Neural cell (in vitro differentiated cells): ENCODE data around the gene MAST2. TPM values are rescaled to one million over a fixed set of nuclear protein-coding genes. Genes with fewer than 3 reads are reported as not detected.

ENCODE experiments used
- H2AFZ ChIP-seq: fragments of 200-600, 300-800 bp; sonication (generic), shearing (Covaris generic); 2 replicates; pipeline ENCODE4 v1.6.0; 2014; ENCODE audit warnings: low read depth, mild to moderate bottlenecking, antibody characterized with exemption, low read length, moderate library complexity
- H3F3A ChIP-seq: fragments of 200-600 bp; shearing (Covaris generic); 2 replicates; pipeline ENCODE4 v1.6.1; 2016; ENCODE audit warnings: mild to moderate bottlenecking, moderate library complexity, mixed read lengths, antibody characterized with exemption, low read length; ENCODE audit not compliant: insufficient read depth, poor library complexity, severe bottlenecking
- H3K27ac ChIP-seq: fragments of 200-600, 300-800 bp; sonication (generic), shearing (Covaris generic); 2 replicates; pipeline ENCODE4 v1.5.1; 2014; ENCODE audit warnings: mild to moderate bottlenecking, low read length, moderate library complexity
- H3K27me3 ChIP-seq: fragments of 300-800, 200-600 bp; sonication (generic), shearing (Covaris generic); 2 replicates; pipeline ENCODE4 v1.6.0; 2014; ENCODE audit warnings: mild to moderate bottlenecking, low read depth, low read length, moderate library complexity; ENCODE audit not compliant: insufficient read depth
- H3K36me3 ChIP-seq: fragments of 300-800, 200-600 bp; sonication (generic), shearing (Covaris generic); 2 replicates; pipeline ENCODE4 v1.5.1; 2014; ENCODE audit warnings: mild to moderate bottlenecking, antibody characterized with exemption, low read length, moderate library complexity; ENCODE audit not compliant: insufficient read depth
- H3K4me2 ChIP-seq: fragments of 300-800, 200-600 bp; sonication (generic), shearing (Covaris generic); 2 replicates; pipeline ENCODE4 v1.6.0; 2014; ENCODE audit warnings: mild to moderate bottlenecking, low read length
- H3K4me3 ChIP-seq: fragments of 300-800, 200-600 bp; sonication (generic), shearing (Covaris generic); 2 replicates; pipeline ENCODE4 v1.5.1; 2014; ENCODE audit warnings: mild to moderate bottlenecking, low read length, moderate library complexity
- H3K79me2 ChIP-seq: fragments of 200-600 bp; shearing (Covaris generic); replicated peaks from 2 replicates; pipeline ENCODE4 v1.6.0; 2014; ENCODE audit warnings: mild to moderate bottlenecking, low read length, moderate library complexity; ENCODE audit not compliant: insufficient read depth
- H3K9ac ChIP-seq: fragments of 300-800, 200-600 bp; sonication (generic), shearing (Covaris generic); 2 replicates; pipeline ENCODE4 v1.6.1; 2016; ENCODE audit warnings: mild to moderate bottlenecking, low read length, mixed read lengths
- H3K9me2 ChIP-seq: fragments of 200-600 bp; shearing (Covaris generic); 2 replicates; pipeline ENCODE4 v1.6.1; 2016; ENCODE audit warnings: mild to moderate bottlenecking, low read length, mixed read lengths; ENCODE audit not compliant: insufficient read depth
- H3K9me3 ChIP-seq: fragments of 200-600, 300-800 bp; sonication (generic), shearing (Covaris generic); 2 replicates; pipeline ENCODE4 v1.6.1; 2016; ENCODE audit warnings: mild to moderate bottlenecking, mixed run types, low read length, moderate library complexity, mixed read lengths
- H4K20me1 ChIP-seq: fragments of 200-600 bp; shearing (Covaris generic); 2 replicates; pipeline ENCODE4 v1.6.1; 2016; ENCODE audit warnings: mild to moderate bottlenecking, mixed run types; ENCODE audit not compliant: insufficient read depth
- CTCF ChIP-seq: fragments of 450-650 bp; IDR thresholded peaks from 2 replicates; pipeline ENCODE4 v1.5.1; 2014; ENCODE audit warnings: antibody characterized with exemption, mild to moderate bottlenecking, moderate library complexity; ENCODE audit not compliant: poor library complexity, severe bottlenecking
- EP300 ChIP-seq: fragments of 450-650 bp; conservative IDR thresholded peaks from 2 replicates; pipeline ENCODE4 v1.6.1; 2014; ENCODE audit warnings: antibody characterized with exemption, mild to moderate bottlenecking, moderate library complexity; ENCODE audit not compliant: poor library complexity, severe bottlenecking
- EZH2 ChIP-seq: fragments of 200-600, 300-800 bp; shearing (Covaris generic), sonication (generic); IDR thresholded peaks from 2 replicates; pipeline ENCODE4 v1.6.1; 2014; ENCODE audit warnings: antibody characterized with exemption, low read length, borderline replicate concordance, mild to moderate bottlenecking; ENCODE audit not compliant: insufficient read depth, poor library complexity, severe bottlenecking
- MXI1 ChIP-seq: fragments of 450-650 bp; conservative IDR thresholded peaks from 2 replicates; pipeline ENCODE4 v1.6.1; 2014; ENCODE audit warnings: antibody characterized with exemption, mild to moderate bottlenecking; ENCODE audit not compliant: poor library complexity, severe bottlenecking
- POLR2AphosphoS5 ChIP-seq: IDR thresholded peaks from 2 replicates; pipeline ENCODE4 v1.6.1; 2012
- RAD21 ChIP-seq: fragments of 450-650 bp; conservative IDR thresholded peaks from 2 replicates; pipeline ENCODE4 v1.6.1; 2014; ENCODE audit warnings: antibody characterized with exemption, mild to moderate bottlenecking, moderate library complexity
- REST ChIP-seq: IDR thresholded peaks from 2 replicates; pipeline ENCODE4 v1.6.1; 2012; ENCODE audit warnings: borderline replicate concordance
- SMC3 ChIP-seq: fragments of 450-650 bp; conservative IDR thresholded peaks from 2 replicates; pipeline ENCODE4 v1.6.1; 2014; ENCODE audit warnings: antibody characterized with exemption, mild to moderate bottlenecking, moderate library complexity; ENCODE audit not compliant: poor library complexity
- TAF1 ChIP-seq: IDR thresholded peaks from 2 replicates; pipeline ENCODE4 v1.6.1; 2012; ENCODE audit warnings: low read depth
- polyA plus RNA-seq: library from polyadenylated mRNA; depleted of rRNA; stranded (reverse); fragments of >200 nt; gene quantifications from 2 replicates; pipeline ENCODE4 v1.2.3, GENCODE V29; 2014

MAST2 gene
- polyA plus RNA-seq, 1 donor from 2014 or later: 22.2 TPM

- Histone ChIP-seq H2AFZ (no peak overlapping the region), H3K27ac (no peak overlapping the region), H3K9ac (no peak overlapping the region), H3K79me2 (no peaks in the 10 kb centered on the region), H3K4me3 (no peak overlapping the region), H3F3A (no peaks in the 10 kb centered on the region), H3K4me2 (no peak overlapping the region), H3K36me3 (no peaks in the 10 kb centered on the region), H4K20me1 (no peaks in the 10 kb centered on the region), H3K9me2 (no peaks in the 10 kb centered on the region), H3K9me3 (no peaks in the 10 kb centered on the region), H3K27me3 (no peaks in the 10 kb centered on the region)
- TF ChIP-seq REST: no peak
- no peak for TF ChIP-seq EZH2
- TF ChIP-seq EP300: no peak
- TF ChIP-seq TAF1: no peak
- no peak for TF ChIP-seq POLR2AphosphoS5
- no peak for TF ChIP-seq RAD21
- no peak for TF ChIP-seq CTCF
- no peak for TF ChIP-seq MXI1
- no peak for TF ChIP-seq SMC3
Observed at GRCh38 chr1:45914836-45915235, 111.4 kb downstream of the MAST2 start.

- H3K4me3 ChIP-seq: no peak overlapping the region
- H3K9me3 ChIP-seq: no peaks in the 10 kb centered on the region
- no peaks in the 10 kb centered on the region for H3K79me2 ChIP-seq
- H3K9me2 ChIP-seq: no peaks in the 10 kb centered on the region
- no peaks in the 10 kb centered on the region for H3K27me3 ChIP-seq
- TF ChIP-seq MXI1: no peak
- TF ChIP-seq RAD21: no peak
- no peak for TF ChIP-seq CTCF
- TF ChIP-seq EZH2: no peak
- TF ChIP-seq EP300: no peak
- no peak for TF ChIP-seq REST
- TF ChIP-seq TAF1: no peak
- no peak for TF ChIP-seq SMC3
- TF ChIP-seq POLR2AphosphoS5: no peak
- no peaks in the 10 kb centered on the region for H3K36me3 ChIP-seq
- no peak overlapping the region for H2AFZ ChIP-seq
- H4K20me1 ChIP-seq: no peaks in the 10 kb centered on the region
- no peaks in the 10 kb centered on the region for H3F3A ChIP-seq
- no peak overlapping the region for H3K27ac ChIP-seq
- no peak overlapping the region for H3K4me2 ChIP-seq
- H3K9ac ChIP-seq: no peak overlapping the region
Observed at GRCh38 chr1:45922374-45922773, 119.0 kb downstream of the MAST2 start.
